Measurements from ENCODE around the gene ARHGAP24.

GRCh38 chr4:86044593-86044985 is 569.6 kb downstream of the ARHGAP24 start:
- TF ChIP-seq, protein P1, sequence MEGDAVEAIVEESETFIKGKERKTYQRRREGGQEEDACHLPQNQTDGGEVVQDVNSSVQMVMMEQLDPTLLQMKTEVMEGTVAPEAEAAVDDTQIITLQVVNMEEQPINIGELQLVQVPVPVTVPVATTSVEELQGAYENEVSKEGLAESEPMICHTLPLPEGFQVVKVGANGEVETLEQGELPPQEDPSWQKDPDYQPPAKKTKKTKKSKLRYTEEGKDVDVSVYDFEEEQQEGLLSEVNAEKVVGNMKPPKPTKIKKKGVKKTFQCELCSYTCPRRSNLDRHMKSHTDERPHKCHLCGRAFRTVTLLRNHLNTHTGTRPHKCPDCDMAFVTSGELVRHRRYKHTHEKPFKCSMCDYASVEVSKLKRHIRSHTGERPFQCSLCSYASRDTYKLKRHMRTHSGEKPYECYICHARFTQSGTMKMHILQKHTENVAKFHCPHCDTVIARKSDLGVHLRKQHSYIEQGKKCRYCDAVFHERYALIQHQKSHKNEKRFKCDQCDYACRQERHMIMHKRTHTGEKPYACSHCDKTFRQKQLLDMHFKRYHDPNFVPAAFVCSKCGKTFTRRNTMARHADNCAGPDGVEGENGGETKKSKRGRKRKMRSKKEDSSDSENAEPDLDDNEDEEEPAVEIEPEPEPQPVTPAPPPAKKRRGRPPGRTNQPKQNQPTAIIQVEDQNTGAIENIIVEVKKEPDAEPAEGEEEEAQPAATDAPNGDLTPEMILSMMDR (conservative IDR thresholded peaks at IDR 0.05; ENCODE audit: low read depth in 2 of 2), result no peak
- no peak for TF ChIP-seq POLR2AphosphoS5 (IDR thresholded peaks at IDR 0.05; ENCODE audit: low read depth)
- no peak for TF ChIP-seq REST (IDR thresholded peaks at IDR 0.05; ENCODE audit: unreplicated experiment)
- TF ChIP-seq JUNB (IDR thresholded peaks at IDR 0.05; ENCODE audit: unreplicated experiment), result no peak
- no peak for TF ChIP-seq EZH2phosphoT487 (IDR thresholded peaks at IDR 0.05; ENCODE audit: unreplicated experiment)
- TF ChIP-seq CREB1 (CRISPR knock-in tag; IDR thresholded peaks at IDR 0.05; ENCODE audit: low read depth), result no peak
- TF ChIP-seq EZH2 (IDR thresholded peaks at IDR 0.05; ENCODE audit: low read depth, unreplicated experiment), result no peak
- TF ChIP-seq STAT1 (IDR thresholded peaks at IDR 0.05; ENCODE audit: unreplicated experiment), result no peak
- no peak for TF ChIP-seq ZNF331 (CRISPR knock-in tag; IDR thresholded peaks at IDR 0.05; ENCODE audit: low read depth)
- TF ChIP-seq NANOG (IDR thresholded peaks at IDR 0.05; ENCODE audit: borderline replicate concordance), result no peak
- TF ChIP-seq ZNF114 (CRISPR knock-in tag; IDR thresholded peaks at IDR 0.05), result no peak
